ENCODE measurements around the gene FGFBP2.

FGFBP2 gene

GRCh38 chr4:15963001-15963451 is at the start of gene FGFBP2:
TSS of gene FGFBP2 (minus strand) at chr4:15963175. CDS start at chr4:15963129, 46 bp downstream.
- peak; percentile 82 for DNase-seq

GRCh38 chr4:16011173-16011572 is 48.2 kb upstream of the FGFBP2 start:
- DNase-seq = no peak

- no peak for DNase-seq
These were observed 46.2 kb upstream of the FGFBP2 start for GRCh38 chr4:16009153-16009552.

- DNase-seq = no peak
These were observed 44.6 kb upstream of the FGFBP2 start for GRCh38 chr4:16007471-16008095.

GRCh38 chr4:16006771-16007446 is 43.9 kb upstream of the FGFBP2 start:
- DNase-seq = no peak

GRCh38 chr4:16005676-16006075 is 42.7 kb upstream of the FGFBP2 start:
- no peak for DNase-seq

GRCh38 chr4:16001484-16001858 is 38.5 kb upstream of the FGFBP2 start:
- DNase-seq = peak; percentile 60

- no peak for DNase-seq
These were observed 37.9 kb upstream of the FGFBP2 start for GRCh38 chr4:16000708-16001483.

GRCh38 chr4:15996773-15997172 is 33.8 kb upstream of the FGFBP2 start:
- DNase-seq = no peak

GRCh38 chr4:15995826-15996225 is 32.9 kb upstream of the FGFBP2 start:
- no peak for DNase-seq

- no peak for DNase-seq
These were observed 29.2 kb upstream of the FGFBP2 start for GRCh38 chr4:15992167-15992485.

GRCh38 chr4:15990570-15991285 is 27.8 kb upstream of the FGFBP2 start:
- no peak for DNase-seq

GRCh38 chr4:15989424-15989823 is 26.4 kb upstream of the FGFBP2 start:
- no peak for DNase-seq

- DNase-seq = no peak
These were observed 25.2 kb upstream of the FGFBP2 start for GRCh38 chr4:15988222-15988621.

- no peak for DNase-seq
These were observed 23.9 kb upstream of the FGFBP2 start for GRCh38 chr4:15986907-15987306.

GRCh38 chr4:15983610-15984009 is 20.6 kb upstream of the FGFBP2 start:
- DNase-seq = no peak

- DNase-seq = no peak
These were observed 20.0 kb upstream of the FGFBP2 start for GRCh38 chr4:15982842-15983524.

- no peak for DNase-seq
These were observed 13.8 kb upstream of the FGFBP2 start for GRCh38 chr4:15976456-15977447.

GRCh38 chr4:15971068-15971801 is 8.3 kb upstream of the FGFBP2 start:
- no peak for DNase-seq

GRCh38 chr4:15968551-15969300 is 5.8 kb upstream of the FGFBP2 start:
- DNase-seq = no peak

Data from activated CD8-positive, alpha-beta memory T cell treated with anti-CD3 and anti-CD28 coated beads, Interleukin-2, amount 50 U/mL, for 48 hours (primary cell).